K562 (cell line): ENCODE measurements around the gene SLC30A1. TPM values are rescaled to one million over a fixed set of nuclear protein-coding genes. Genes with fewer than 3 reads are reported as not detected.

Experiments used
- ATF1 ChIP-seq, 2 experiments: fragments of 450-650 bp in 1 of 2; IDR thresholded peaks; 2 replicates each; pipeline ENCODE4 v1.6.1; 2016; ENCODE audit warnings: missing compliant biosample characterization in 1 of 2, missing genetic modification characterization in 1 of 2
- EP400 ChIP-seq: fragments of 450-650 bp; IDR thresholded peaks from 2 replicates; pipeline ENCODE4 v1.6.1; 2017; ENCODE audit warnings: antibody characterized with exemption, mild to moderate bottlenecking, moderate library complexity
- KAT7 ChIP-seq: sonication (generic); formaldehyde crosslinking; IDR thresholded peaks from 2 replicates; pipeline ENCODE4 v1.8.0; 2022; ENCODE audit warnings: missing genetic modification reagents, mild to moderate bottlenecking, borderline replicate concordance
- KDM2B ChIP-seq: fragments of 250-450 bp; sonication (Bioruptor Pico); IDR thresholded peaks from 2 replicates; pipeline ENCODE4 v1.8.0; 2021; ENCODE audit warnings: mild to moderate bottlenecking, moderate library complexity
- KHSRP ChIP-seq: fragments of 450-650 bp; IDR thresholded peaks from 2 replicates; pipeline ENCODE4 v1.6.1; 2017
- NCOA1 ChIP-seq: fragments of 450-650 bp; IDR thresholded peaks from 2 replicates; pipeline ENCODE4 v1.6.1; 2016; ENCODE audit warnings: low read depth
- PCBP2 ChIP-seq: fragments of 200-400 bp; formaldehyde crosslinking; IDR thresholded peaks from 2 replicates; pipeline ENCODE4 v1.6.1; 2018; ENCODE audit warnings: low read length, low read depth, mild to moderate bottlenecking, moderate library complexity; ENCODE audit not compliant: poor library complexity, severe bottlenecking
- PHF8 ChIP-seq: fragments of 200-600 bp; sonication (generic); IDR thresholded peaks from 2 replicates; pipeline ENCODE4 v1.6.1; 2012; ENCODE audit warnings: mixed run types, mild to moderate bottlenecking, inconsistent platforms, low read length, moderate library complexity, borderline replicate concordance
- TBL1XR1 ChIP-seq, 2 experiments: IDR thresholded peaks; 2 replicates each; pipeline ENCODE4 v1.6.1; 2012; ENCODE audit warnings: improper control_type of control experiment in 2 of 2, low read length in 2 of 2, mild to moderate bottlenecking in 1 of 2
- ZBTB7A ChIP-seq: IDR thresholded peaks from 2 replicates; pipeline ENCODE4 v1.6.1; 2011; ENCODE audit warnings: low read depth, mild to moderate bottlenecking, low read length, moderate library complexity, borderline replicate concordance; ENCODE audit not compliant: control insufficient read depth
- polyA plus RNA-seq, 8 experiments: library from polyadenylated mRNA; depleted of rRNA in 4 of 8; stranded (reverse) in 5 of 8; unstranded in 3 of 8; fragments of >200 nt; fragmentation: Nextera tagmentation in 2 of 8; fragmentation: Illumina TruSeq in 1 of 8; extraction: Ambion mirVana in 2 of 8; extraction: Trizol in 1 of 8; gene quantifications; 2 replicates each; pipeline versions ENCODE4 v1.2.1 to v1.2.3, GENCODE V29; 2011 to 2014; ENCODE audit warnings: inconsistent platforms in 1 of 8, missing spikeins in 1 of 8
- total RNA-seq, 7 experiments: library from RNA; depleted of rRNA in 6 of 7; stranded (reverse); fragments of >200 nt in 6 of 7; fragmentation: Illumina TruSeq in 2 of 7; extraction: Trizol in 2 of 7; gene quantifications; 2 replicates each; pipeline versions ENCODE4 v1.2.1 to v1.2.3, GENCODE V29; 2011 to 2021; ENCODE audit warnings: low replicate concordance in 1 of 7
- TF ChIP-seq, protein P1 (sequence below), 2 experiments: IDR thresholded peaks in 1 of 2; conservative IDR thresholded peaks in 1 of 2; 2 replicates each; pipeline ENCODE4 v1.6.1; 2016; ENCODE audit warnings: low read depth in 2 of 2, mild to moderate bottlenecking in 1 of 2, missing compliant biosample characterization in 1 of 2, missing genetic modification characterization in 1 of 2, moderate library complexity in 1 of 2
- TF ChIP-seq, protein P2 (sequence below): sonication (generic); IDR thresholded peaks from 2 replicates; pipeline ENCODE4 v1.6.1; 2016
- TF ChIP-seq, protein P3 (sequence below): conservative IDR thresholded peaks from 2 replicates; pipeline ENCODE4 v1.6.1; 2011; ENCODE audit warnings: low read depth, mild to moderate bottlenecking, low read length; ENCODE audit not compliant: control insufficient read depth
- TF ChIP-seq, protein P4 (sequence below), 2 experiments: IDR thresholded peaks; 2 replicates each; pipeline ENCODE4 v1.6.1; 2012; ENCODE audit warnings: improper control_type of control experiment in 2 of 2, low read depth in 2 of 2, low read length in 2 of 2, borderline replicate concordance in 1 of 2
- TF ChIP-seq, protein P5 (sequence below): fragments of 250-450 bp; sonication (Bioruptor Pico); IDR thresholded peaks from 2 replicates; pipeline ENCODE4 v1.4.0; 2020; ENCODE audit warnings: mild to moderate bottlenecking

The SLC30A1 gene
- total and polyA plus RNA-seq, 9 of the 15 experiments (the other 6 are each of a cell fraction or from before 2014, with no cell fraction given), result 4.1 to 14.4 (median 6.6) TPM

DNA sequence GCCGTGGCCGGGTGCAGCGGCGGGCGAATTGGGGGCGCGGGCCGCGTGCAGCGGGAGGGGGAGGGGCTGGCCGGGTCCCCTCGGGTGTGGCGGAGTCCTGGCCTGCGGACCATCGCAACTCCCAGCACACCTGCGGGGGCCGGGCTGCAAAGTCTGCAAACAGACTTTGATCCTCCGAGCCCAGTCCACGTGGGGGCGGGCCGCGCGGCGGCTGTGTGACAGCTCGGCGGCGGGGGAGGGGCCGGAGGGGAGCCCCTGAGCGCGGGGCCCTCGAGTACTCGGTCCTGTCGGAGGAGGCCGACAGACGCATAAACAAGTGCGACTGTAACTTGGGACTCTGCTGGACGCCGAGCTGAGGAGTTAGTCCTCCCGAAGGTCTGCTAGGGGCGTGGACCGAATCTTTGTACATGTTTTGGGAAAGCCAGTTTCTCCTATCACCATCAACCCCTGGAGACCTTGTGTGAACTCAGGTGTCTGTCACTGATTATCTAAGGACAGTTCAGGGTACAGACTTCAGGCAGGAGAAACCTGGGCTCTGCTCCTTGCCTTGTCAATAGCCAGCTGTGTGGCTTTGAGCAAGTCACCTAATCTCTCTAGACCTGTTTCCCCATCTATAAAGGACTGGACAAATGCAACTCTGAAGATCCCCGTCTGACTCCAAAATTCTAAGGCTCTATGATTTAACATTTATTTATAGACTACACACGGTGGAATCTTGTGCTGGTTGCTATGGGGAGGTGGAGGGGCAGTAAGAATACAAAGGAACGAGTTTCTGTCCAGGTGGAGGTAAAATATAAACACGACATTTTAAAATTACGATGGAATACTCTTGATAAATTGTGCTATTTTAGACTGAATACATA lies 710 bp upstream of the SLC30A1 start (continued):
- TF ChIP-seq, protein P1, sequence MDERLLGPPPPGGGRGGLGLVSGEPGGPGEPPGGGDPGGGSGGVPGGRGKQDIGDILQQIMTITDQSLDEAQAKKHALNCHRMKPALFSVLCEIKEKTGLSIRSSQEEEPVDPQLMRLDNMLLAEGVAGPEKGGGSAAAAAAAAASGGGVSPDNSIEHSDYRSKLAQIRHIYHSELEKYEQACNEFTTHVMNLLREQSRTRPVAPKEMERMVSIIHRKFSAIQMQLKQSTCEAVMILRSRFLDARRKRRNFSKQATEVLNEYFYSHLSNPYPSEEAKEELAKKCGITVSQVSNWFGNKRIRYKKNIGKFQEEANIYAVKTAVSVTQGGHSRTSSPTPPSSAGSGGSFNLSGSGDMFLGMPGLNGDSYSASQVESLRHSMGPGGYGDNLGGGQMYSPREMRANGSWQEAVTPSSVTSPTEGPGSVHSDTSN (CRISPR knock-in tag; IDR thresholded peaks at IDR 0.05; ENCODE audit: low read depth), result no peak
- TF ChIP-seq, protein P1 (tag; conservative IDR thresholded peaks at IDR 0.05; ENCODE audit: low read depth), result 0 out of 2 replicates have a peak, but pooled peaks have one; percentile 23
- TF ChIP-seq ZBTB7A, result peak; percentile 84
- peak; percentile 65; the same call in 1 of the 2 replicates for TF ChIP-seq ATF1 (CRISPR knock-in tag; IDR thresholded peaks at IDR 0.05)
- TF ChIP-seq ATF1 (tag; IDR thresholded peaks at IDR 0.05), result 0 out of 2 replicates have a peak, but pooled peaks have one; percentile 6
- TF ChIP-seq, protein P2, sequence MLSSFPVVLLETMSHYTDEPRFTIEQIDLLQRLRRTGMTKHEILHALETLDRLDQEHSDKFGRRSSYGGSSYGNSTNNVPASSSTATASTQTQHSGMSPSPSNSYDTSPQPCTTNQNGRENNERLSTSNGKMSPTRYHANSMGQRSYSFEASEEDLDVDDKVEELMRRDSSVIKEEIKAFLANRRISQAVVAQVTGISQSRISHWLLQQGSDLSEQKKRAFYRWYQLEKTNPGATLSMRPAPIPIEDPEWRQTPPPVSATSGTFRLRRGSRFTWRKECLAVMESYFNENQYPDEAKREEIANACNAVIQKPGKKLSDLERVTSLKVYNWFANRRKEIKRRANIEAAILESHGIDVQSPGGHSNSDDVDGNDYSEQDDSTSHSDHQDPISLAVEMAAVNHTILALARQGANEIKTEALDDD, result peak; percentile 45; the same call in 1 of the 2 replicates
- no peak for TF ChIP-seq KHSRP
- no peak for TF ChIP-seq KDM2B
- 0 out of 2 replicates have a peak, but pooled peaks have one; percentile 22 for TF ChIP-seq KAT7 (CRISPR knock-in tag)
- TF ChIP-seq, protein P3, sequence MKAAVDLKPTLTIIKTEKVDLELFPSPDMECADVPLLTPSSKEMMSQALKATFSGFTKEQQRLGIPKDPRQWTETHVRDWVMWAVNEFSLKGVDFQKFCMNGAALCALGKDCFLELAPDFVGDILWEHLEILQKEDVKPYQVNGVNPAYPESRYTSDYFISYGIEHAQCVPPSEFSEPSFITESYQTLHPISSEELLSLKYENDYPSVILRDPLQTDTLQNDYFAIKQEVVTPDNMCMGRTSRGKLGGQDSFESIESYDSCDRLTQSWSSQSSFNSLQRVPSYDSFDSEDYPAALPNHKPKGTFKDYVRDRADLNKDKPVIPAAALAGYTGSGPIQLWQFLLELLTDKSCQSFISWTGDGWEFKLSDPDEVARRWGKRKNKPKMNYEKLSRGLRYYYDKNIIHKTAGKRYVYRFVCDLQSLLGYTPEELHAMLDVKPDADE, result peak; percentile 87
- TF ChIP-seq, protein P4, sequence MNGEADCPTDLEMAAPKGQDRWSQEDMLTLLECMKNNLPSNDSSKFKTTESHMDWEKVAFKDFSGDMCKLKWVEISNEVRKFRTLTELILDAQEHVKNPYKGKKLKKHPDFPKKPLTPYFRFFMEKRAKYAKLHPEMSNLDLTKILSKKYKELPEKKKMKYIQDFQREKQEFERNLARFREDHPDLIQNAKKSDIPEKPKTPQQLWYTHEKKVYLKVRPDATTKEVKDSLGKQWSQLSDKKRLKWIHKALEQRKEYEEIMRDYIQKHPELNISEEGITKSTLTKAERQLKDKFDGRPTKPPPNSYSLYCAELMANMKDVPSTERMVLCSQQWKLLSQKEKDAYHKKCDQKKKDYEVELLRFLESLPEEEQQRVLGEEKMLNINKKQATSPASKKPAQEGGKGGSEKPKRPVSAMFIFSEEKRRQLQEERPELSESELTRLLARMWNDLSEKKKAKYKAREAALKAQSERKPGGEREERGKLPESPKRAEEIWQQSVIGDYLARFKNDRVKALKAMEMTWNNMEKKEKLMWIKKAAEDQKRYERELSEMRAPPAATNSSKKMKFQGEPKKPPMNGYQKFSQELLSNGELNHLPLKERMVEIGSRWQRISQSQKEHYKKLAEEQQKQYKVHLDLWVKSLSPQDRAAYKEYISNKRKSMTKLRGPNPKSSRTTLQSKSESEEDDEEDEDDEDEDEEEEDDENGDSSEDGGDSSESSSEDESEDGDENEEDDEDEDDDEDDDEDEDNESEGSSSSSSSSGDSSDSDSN (IDR thresholded peaks at IDR 0.05; ENCODE audit: borderline replicate concordance in 1 of 2, low read depth in 2 of 2, low read length in 2 of 2), result peak in 1 of 2 experiments; percentile 44; a peak in 1 of 4 replicates
- TF ChIP-seq NCOA1, result peak; percentile 67
- peak in 1 of 2 experiments; percentile 44; a peak in 1 of 4 replicates for TF ChIP-seq TBL1XR1 (IDR thresholded peaks at IDR 0.05; ENCODE audit: low read length in 2 of 2)
- TF ChIP-seq, protein P5, sequence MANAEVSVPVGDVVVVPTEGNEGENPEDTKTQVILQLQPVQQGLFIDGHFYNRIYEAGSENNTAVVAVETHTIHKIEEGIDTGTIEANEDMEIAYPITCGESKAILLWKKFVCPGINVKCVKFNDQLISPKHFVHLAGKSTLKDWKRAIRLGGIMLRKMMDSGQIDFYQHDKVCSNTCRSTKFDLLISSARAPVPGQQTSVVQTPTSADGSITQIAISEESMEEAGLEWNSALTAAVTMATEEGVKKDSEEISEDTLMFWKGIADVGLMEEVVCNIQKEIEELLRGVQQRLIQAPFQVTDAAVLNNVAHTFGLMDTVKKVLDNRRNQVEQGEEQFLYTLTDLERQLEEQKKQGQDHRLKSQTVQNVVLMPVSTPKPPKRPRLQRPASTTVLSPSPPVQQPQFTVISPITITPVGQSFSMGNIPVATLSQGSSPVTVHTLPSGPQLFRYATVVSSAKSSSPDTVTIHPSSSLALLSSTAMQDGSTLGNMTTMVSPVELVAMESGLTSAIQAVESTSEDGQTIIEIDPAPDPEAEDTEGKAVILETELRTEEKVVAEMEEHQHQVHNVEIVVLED (CRISPR knock-in tag), result no peak
- TF ChIP-seq PCBP2, result no peak
- peak; percentile 47; the same call in 1 of the 2 replicates for TF ChIP-seq PHF8
- TF ChIP-seq EP400, result peak; percentile 20; the same call in 1 of the 2 replicates
